ENCODE data around the gene RTN3. TPM values are rescaled to one million over a fixed set of nuclear protein-coding genes. Genes with fewer than 3 reads are reported as not detected.

The RTN3 gene
- total RNA-seq, 1 experiment from 2014 or later: 173 TPM

- no peak overlapping the region for H3T11ph ChIP-seq (ENCODE audit: low read length)
- Mint-ChIP-seq H3K4me3 (no peak overlapping the region), H3K27me3 (ENCODE audit: low read depth) (no peaks in the 10 kb centered on the region), H3K9me3 (no peaks in the 10 kb centered on the region), H3K36me3 (ENCODE audit: insufficient read depth in 1 of 3, low read depth in 3 of 3) (no peaks in the 10 kb centered on the region), H3K27ac (no peak overlapping the region), H3K4me1 (no peaks in the 10 kb centered on the region; a peak in 2 of 4 replicates)
- no peak overlapping the region for H3K18ac ChIP-seq (ENCODE audit: insufficient read length, low read depth, low read length)
- H3K14ac ChIP-seq (ENCODE audit: insufficient read depth, low read length): no peak overlapping the region
- no peak overlapping the region for H2BK15ac ChIP-seq (ENCODE audit: low read depth, low read length)
- peak overlapping the region; percentile 82 for H2AFZ ChIP-seq (ENCODE audit: low read length)
- no peak overlapping the region for H4K8ac ChIP-seq (replicated peaks; ENCODE audit: insufficient read length, low read depth, low read length)
- H2AK5ac ChIP-seq (ENCODE audit: insufficient read length, low read length): no peak overlapping the region
- peak overlapping the region; percentile 59 for H2BK12ac ChIP-seq (ENCODE audit: insufficient read length, low read depth, low read length)
- no peak overlapping the region for H4K91ac ChIP-seq (ENCODE audit: insufficient read length, low read depth, low read length)
- H3K4me2 ChIP-seq (ENCODE audit: insufficient read depth, insufficient read length, low read length): no peak overlapping the region
- no peak overlapping the region for H3K9ac ChIP-seq (ENCODE audit: extremely low read depth, insufficient read length, low read length)
- no peaks in the 10 kb centered on the region; the same call in 1 of the 2 replicates for H3K4me1 ChIP-seq (ENCODE audit: insufficient read depth, low read length)
- no peaks in the 10 kb centered on the region for H3K23me2 ChIP-seq (ENCODE audit: insufficient read length, low read depth, low read length, poor library complexity, severe bottlenecking)
- no peaks in the 10 kb centered on the region for H3K79me2 ChIP-seq (ENCODE audit: insufficient read depth, low read length)
- H3K23ac ChIP-seq (ENCODE audit: insufficient read length, low read depth, low read length): no peak overlapping the region
- no peak overlapping the region for H2BK20ac ChIP-seq (ENCODE audit: low read depth, low read length, poor library complexity, severe bottlenecking)
- H4K20me1 ChIP-seq (ENCODE audit: control insufficient read depth, insufficient read depth, insufficient read length): no peaks in the 10 kb centered on the region
- H3K56ac ChIP-seq (ENCODE audit: insufficient read length, low read depth, low read length): no peak overlapping the region
- H3K79me1 ChIP-seq (ENCODE audit: insufficient read depth, low read depth, low read length, poor library complexity, severe bottlenecking): no peaks in the 10 kb centered on the region
- TF ChIP-seq CTCF (conservative IDR thresholded peaks at IDR 0.05): no peak
- no peak overlapping the region for H3K27ac ChIP-seq (ENCODE audit: insufficient read length, low read depth, low read length)
- peak; percentile 41 for DNase-seq
- no CpG with 5 or more reads among the region's 7 CpGs for WGBS (ENCODE audit: extremely low coverage, insufficient read length, low lambda C conversion rate)
- no peak overlapping the region for H4K5ac ChIP-seq (ENCODE audit: insufficient read length, low read depth, low read length)
- no peaks in the 10 kb centered on the region; the same call in 1 of the 2 replicates for H3K27me3 ChIP-seq (ENCODE audit: insufficient read depth, low read length)
- no peaks in the 10 kb centered on the region for H3K9me3 ChIP-seq (ENCODE audit: control insufficient read depth, low read depth, low read length)
- peak overlapping the region; percentile 48 for H2BK120ac ChIP-seq (ENCODE audit: low read depth, low read length, poor library complexity, severe bottlenecking)
- no peak overlapping the region for H3K4ac ChIP-seq (ENCODE audit: low read depth, low read length)
- H2BK5ac ChIP-seq (ENCODE audit: insufficient read length, low read length): no peak overlapping the region
Measured at GRCh38 chr11:63783925-63784592, 102.8 kb downstream of the RTN3 start.
